Sigmoid colon (tissue), 4 donors: Measurements from ENCODE around the gene TPR.

ENCODE experiments used
- EP300 ChIP-seq, 4 donors: sonication (generic); formaldehyde crosslinking; IDR thresholded peaks; one replicate each; pipeline ENCODE4 v1.6.1; 2017; ENCODE audit warnings: antibody characterized with exemption in 4 of 4
- POLR2A ChIP-seq, 2 donors: fragments of 450-650 bp; IDR thresholded peaks; one replicate each; pipeline ENCODE4 v1.6.1; 2016; ENCODE audit warnings: antibody characterized with exemption in 2 of 2, mild to moderate bottlenecking in 2 of 2, moderate library complexity in 2 of 2
- POLR2AphosphoS5 ChIP-seq, 4 donors: sonication (generic); formaldehyde crosslinking; IDR thresholded peaks; one replicate each; pipeline ENCODE4 v1.6.1; 2017; ENCODE audit warnings: antibody characterized with exemption in 4 of 4
- TF ChIP-seq, protein P1 (sequence below), 4 experiments: fragments of 450-650 bp in 3 of 4; fragments of 200-600 bp in 1 of 4; IDR thresholded peaks; one replicate each; pipeline ENCODE4 v1.5.1; 2016 to 2019; ENCODE audit warnings: antibody characterized with exemption in 4 of 4, mild to moderate bottlenecking in 3 of 4, moderate library complexity in 2 of 4

GRCh38 chr1:186304982-186305949 lies 69.8 kb downstream of the TPR start:
- TF ChIP-seq, protein P1, sequence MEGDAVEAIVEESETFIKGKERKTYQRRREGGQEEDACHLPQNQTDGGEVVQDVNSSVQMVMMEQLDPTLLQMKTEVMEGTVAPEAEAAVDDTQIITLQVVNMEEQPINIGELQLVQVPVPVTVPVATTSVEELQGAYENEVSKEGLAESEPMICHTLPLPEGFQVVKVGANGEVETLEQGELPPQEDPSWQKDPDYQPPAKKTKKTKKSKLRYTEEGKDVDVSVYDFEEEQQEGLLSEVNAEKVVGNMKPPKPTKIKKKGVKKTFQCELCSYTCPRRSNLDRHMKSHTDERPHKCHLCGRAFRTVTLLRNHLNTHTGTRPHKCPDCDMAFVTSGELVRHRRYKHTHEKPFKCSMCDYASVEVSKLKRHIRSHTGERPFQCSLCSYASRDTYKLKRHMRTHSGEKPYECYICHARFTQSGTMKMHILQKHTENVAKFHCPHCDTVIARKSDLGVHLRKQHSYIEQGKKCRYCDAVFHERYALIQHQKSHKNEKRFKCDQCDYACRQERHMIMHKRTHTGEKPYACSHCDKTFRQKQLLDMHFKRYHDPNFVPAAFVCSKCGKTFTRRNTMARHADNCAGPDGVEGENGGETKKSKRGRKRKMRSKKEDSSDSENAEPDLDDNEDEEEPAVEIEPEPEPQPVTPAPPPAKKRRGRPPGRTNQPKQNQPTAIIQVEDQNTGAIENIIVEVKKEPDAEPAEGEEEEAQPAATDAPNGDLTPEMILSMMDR (IDR thresholded peaks at IDR 0.05): no peak
- no peak for TF ChIP-seq POLR2AphosphoS5 (IDR thresholded peaks at IDR 0.05)
- TF ChIP-seq EP300 (IDR thresholded peaks at IDR 0.05): no peak
- TF ChIP-seq POLR2A (IDR thresholded peaks at IDR 0.05): no peak
